ENCODE data around the gene KRTCAP2. TPM values are rescaled to one million over a fixed set of nuclear protein-coding genes. Genes with fewer than 3 reads are reported as not detected.

Gene KRTCAP2
- total RNA-seq, 2 donors from 2014 or later, result 111 to 236 TPM

GRCh38 chr1:155186794-155187455 is 13.8 kb upstream of the KRTCAP2 start:
- Histone ChIP-seq H3K27me3 (replicated peaks; ENCODE audit: insufficient read depth) (no peaks in the 10 kb centered on the region), H3K4me3 (no peak overlapping the region), H3K27ac (no peak overlapping the region), H3K36me3 (no peaks in the 10 kb centered on the region), H3K4me1 (replicated peaks) (no peaks in the 10 kb centered on the region), H3K9me3 (no peaks in the 10 kb centered on the region)
- TF ChIP-seq CTCF (IDR thresholded peaks at IDR 0.05) (no peak), POLR2A (IDR thresholded peaks at IDR 0.05) (no peak), POLR2AphosphoS5 (IDR thresholded peaks at IDR 0.05) (no peak)
- 68% methylated on average over 14 of the region's 14 CpGs for WGBS
- intact Hi-C loops (cut with DNase I), result no loop called here
- no peak for DNase-seq (ENCODE audit: low spot score)

GRCh38 chr1:155186067-155186793 is 13.1 kb upstream of the KRTCAP2 start:
- no peak for DNase-seq (ENCODE audit: low spot score)
- Histone ChIP-seq H3K9me3 (no peaks in the 10 kb centered on the region), H3K36me3 (no peaks in the 10 kb centered on the region), H3K27me3 (replicated peaks; ENCODE audit: insufficient read depth) (no peaks in the 10 kb centered on the region), H3K4me3 (no peak overlapping the region), H3K27ac (no peak overlapping the region), H3K4me1 (replicated peaks) (no peaks in the 10 kb centered on the region)
- intact Hi-C loops (cut with DNase I), result no loop called here
- TF ChIP-seq CTCF (IDR thresholded peaks at IDR 0.05) (no peak), POLR2A (IDR thresholded peaks at IDR 0.05) (no peak), POLR2AphosphoS5 (IDR thresholded peaks at IDR 0.05) (no peak)
- WGBS, result 29% methylated on average over 8 of the region's 8 CpGs

- H3K27me3 ChIP-seq (replicated peaks; ENCODE audit: insufficient read depth), result no peaks in the 10 kb centered on the region
- no peak overlapping the region for H3K4me3 ChIP-seq
- intact Hi-C loops (cut with DNase I), result no loop called here
- TF ChIP-seq POLR2AphosphoS5 (IDR thresholded peaks at IDR 0.05) (no peak), POLR2A (IDR thresholded peaks at IDR 0.05) (no peak), CTCF (IDR thresholded peaks at IDR 0.05) (no peak)
- no peaks in the 10 kb centered on the region for H3K36me3 ChIP-seq
- no peaks in the 10 kb centered on the region for H3K9me3 ChIP-seq
- WGBS, result 65% methylated on average over 6 of the region's 6 CpGs
- no peaks in the 10 kb centered on the region for H3K4me1 ChIP-seq (replicated peaks)
- no peak for DNase-seq (ENCODE audit: low spot score)
- no peak overlapping the region for H3K27ac ChIP-seq
Observed at GRCh38 chr1:155185783-155186066, 12.6 kb upstream of the KRTCAP2 start.

GRCh38 chr1:155184835-155185782 is 12.0 kb upstream of the KRTCAP2 start:
- no peaks in the 10 kb centered on the region for H3K4me1 ChIP-seq (replicated peaks)
- no peaks in the 10 kb centered on the region for H3K27me3 ChIP-seq (replicated peaks; ENCODE audit: insufficient read depth)
- H3K9me3 ChIP-seq, result no peaks in the 10 kb centered on the region
- no peaks in the 10 kb centered on the region for H3K36me3 ChIP-seq
- DNase-seq (ENCODE audit: low spot score), result no peak
- intact Hi-C loops (cut with DNase I), result no loop called here
- 77% methylated on average over 21 of the region's 21 CpGs for WGBS
- TF ChIP-seq CTCF (IDR thresholded peaks at IDR 0.05) (no peak), POLR2AphosphoS5 (IDR thresholded peaks at IDR 0.05) (no peak), POLR2A (IDR thresholded peaks at IDR 0.05) (no peak)
- H3K4me3 ChIP-seq, result no peak overlapping the region
- no peak overlapping the region for H3K27ac ChIP-seq

All from prostate gland (tissue), 2 donors.